BE2C (cell line): Measurements from ENCODE around the gene KCTD10.

Source experiments
- DNase-seq: peaks from one replicate; pipeline ENCODE4 v3.0.0-alpha.2; 2020
- H3K27me3 ChIP-seq: fragments of 250-450 bp; sonication (Bioruptor Pico); 2 replicates; pipeline ENCODE4 v1.5.1; 2020; ENCODE audit warnings: mild to moderate bottlenecking
- H3K36me3 ChIP-seq: fragments of 250-450 bp; sonication (Bioruptor Pico); 2 replicates; pipeline ENCODE4 v1.5.1; 2020; ENCODE audit warnings: mild to moderate bottlenecking
- H3K4me1 ChIP-seq: fragments of 250-450 bp; sonication (Bioruptor Pico); 2 replicates; pipeline ENCODE4 v1.5.1; 2020
- H3K4me3 ChIP-seq: 2 replicates; pipeline ENCODE4 v1.5.1; 2011; ENCODE audit warnings: low read depth, low read length
- H3K9me3 ChIP-seq: fragments of 250-450 bp; sonication (Bioruptor Pico); 2 replicates; pipeline ENCODE4 v1.5.1; 2020
- CTCF ChIP-seq: IDR thresholded peaks from 2 replicates; pipeline ENCODE4 v1.5.1; 2012; ENCODE audit warnings: mild to moderate bottlenecking, low read depth, low read length

The KCTD10 gene

GRCh38 chr12:109521831-109522230, 44.7 kb upstream of the KCTD10 start:
- H3K4me1 ChIP-seq: peaks cover 54% of the 10 kb centered on the region
- H3K27me3 ChIP-seq: no peaks in the 10 kb centered on the region
- DNase-seq: no peak
- TF ChIP-seq CTCF: no peak
- H3K4me3 ChIP-seq: no peak overlapping the region
- no peaks in the 10 kb centered on the region for H3K9me3 ChIP-seq
- H3K36me3 ChIP-seq: peaks cover 7% of the 10 kb centered on the region

- H3K36me3 ChIP-seq: peaks cover 7% of the 10 kb centered on the region
- TF ChIP-seq CTCF: no peak
Measured at GRCh38 chr12:109519787-109520186, 42.7 kb upstream of the KCTD10 start.

GRCh38 chr12:109518820-109519665, 41.9 kb upstream of the KCTD10 start:
- no peaks in the 10 kb centered on the region for H3K27me3 ChIP-seq
- no peaks in the 10 kb centered on the region for H3K9me3 ChIP-seq
- TF ChIP-seq CTCF: peak; percentile 96
- H3K36me3 ChIP-seq: peaks cover 7% of the 10 kb centered on the region
- peak; percentile 82 for DNase-seq
- no peak overlapping the region for H3K4me3 ChIP-seq
- peaks cover 51% of the 10 kb centered on the region for H3K4me1 ChIP-seq

More at GRCh38 chr12:109519787-109520186, 42.7 kb upstream of the KCTD10 start:
- Histone ChIP-seq H3K27me3 (no peaks in the 10 kb centered on the region), H3K4me3 (no peak overlapping the region), H3K9me3 (no peaks in the 10 kb centered on the region), H3K4me1 (peaks cover 53% of the 10 kb centered on the region)
- no peak for DNase-seq

GRCh38 chr12:109517619-109518018, 40.5 kb upstream of the KCTD10 start:
- Histone ChIP-seq H3K36me3 (peaks cover 7% of the 10 kb centered on the region), H3K9me3 (no peaks in the 10 kb centered on the region), H3K4me3 (no peak overlapping the region), H3K27me3 (no peaks in the 10 kb centered on the region), H3K4me1 (peaks cover 38% of the 10 kb centered on the region)
- TF ChIP-seq CTCF: no peak
- peak; percentile 49 for DNase-seq

- no peaks in the 10 kb centered on the region for H3K9me3 ChIP-seq
- TF ChIP-seq CTCF: no peak
- no peak for DNase-seq
- peaks cover 16% of the 10 kb centered on the region for H3K4me1 ChIP-seq
- no peaks in the 10 kb centered on the region for H3K27me3 ChIP-seq
- no peak overlapping the region for H3K4me3 ChIP-seq
- peaks cover 12% of the 10 kb centered on the region for H3K36me3 ChIP-seq
Measured at GRCh38 chr12:109513977-109514376, 36.9 kb upstream of the KCTD10 start.

GRCh38 chr12:109513051-109513450, 36.0 kb upstream of the KCTD10 start:
- H3K36me3 ChIP-seq: peaks cover 12% of the 10 kb centered on the region

More at GRCh38 chr12:109513051-109513450, 36.0 kb upstream of the KCTD10 start:
- Histone ChIP-seq H3K27me3 (no peaks in the 10 kb centered on the region), H3K9me3 (no peaks in the 10 kb centered on the region), H3K4me3 (no peak overlapping the region), H3K4me1 (peaks cover 7% of the 10 kb centered on the region)
- no peak for DNase-seq
- TF ChIP-seq CTCF: no peak
